HG03196 (cell line): ENCODE data around the gene ING4.
"Not testable (repeated sequence)": the region's sequence is repeated elsewhere in the genome, so short reads cannot be mapped to it uniquely, and the experiment has no call there.

Experiments
- ATAC-seq: cut with Tn5 transposase; IDR thresholded peaks from one replicate; pipeline ENCODE4 v1.9.1; 2021; ENCODE audit not compliant: unreplicated experiment

ING4 gene

GRCh38 chr12:6662906-6663742 lies at the start of gene ING4:
Gene ING4 (minus strand): TSS chr12:6663119. CDS start chr12:6663101, 18 bp downstream.
- peak; percentile 96 for ATAC-seq

- ATAC-seq = no peak
Measured at GRCh38 chr12:6708960-6709394, 46.1 kb upstream of the ING4 start.

GRCh38 chr12:6708351-6708750 lies 45.4 kb upstream of the ING4 start:
- not testable (repeated sequence) for ATAC-seq

- no peak for ATAC-seq
Measured at GRCh38 chr12:6703631-6704030, 40.7 kb upstream of the ING4 start.

- no peak for ATAC-seq
Measured at GRCh38 chr12:6701078-6701768, 38.3 kb upstream of the ING4 start.

GRCh38 chr12:6700646-6701051 lies 37.7 kb upstream of the ING4 start, which contains the start of gene PIANP:
Gene PIANP (minus strand): TSS chr12:6700815. CDS start chr12:6698061, 2,754 bp downstream.
- no peak for ATAC-seq

- no peak for ATAC-seq
Measured at GRCh38 chr12:6699989-6700645, 37.2 kb upstream of the ING4 start.

- no peak for ATAC-seq
Measured at GRCh38 chr12:6699259-6699988, 36.5 kb upstream of the ING4 start.

- ATAC-seq = no peak
Measured at GRCh38 chr12:6698352-6699046, 35.6 kb upstream of the ING4 start.

- no peak for ATAC-seq
Measured at GRCh38 chr12:6697584-6698351, 34.8 kb upstream of the ING4 start.

GRCh38 chr12:6696690-6697583 lies 34.0 kb upstream of the ING4 start:
- ATAC-seq = no peak

- ATAC-seq = no peak
Measured at GRCh38 chr12:6695313-6696045, 32.6 kb upstream of the ING4 start.

- no peak for ATAC-seq
Measured at GRCh38 chr12:6694701-6695100, 31.8 kb upstream of the ING4 start.

- no peak for ATAC-seq
Measured at GRCh38 chr12:6693832-6694355, 31.0 kb upstream of the ING4 start.

GRCh38 chr12:6692888-6693287 lies 30.0 kb upstream of the ING4 start:
- no peak for ATAC-seq

GRCh38 chr12:6691473-6691872 lies 28.6 kb upstream of the ING4 start:
- no peak for ATAC-seq

GRCh38 chr12:6688999-6689882 lies 26.3 kb upstream of the ING4 start, which contains the start of gene ZNF384:
Gene ZNF384 (minus strand): TSS chr12:6689375. CDS start chr12:6679520, 9,855 bp downstream.
- peak; percentile 87 for ATAC-seq
